ENCODE measurements around the gene OTC.

The OTC gene

DNA sequence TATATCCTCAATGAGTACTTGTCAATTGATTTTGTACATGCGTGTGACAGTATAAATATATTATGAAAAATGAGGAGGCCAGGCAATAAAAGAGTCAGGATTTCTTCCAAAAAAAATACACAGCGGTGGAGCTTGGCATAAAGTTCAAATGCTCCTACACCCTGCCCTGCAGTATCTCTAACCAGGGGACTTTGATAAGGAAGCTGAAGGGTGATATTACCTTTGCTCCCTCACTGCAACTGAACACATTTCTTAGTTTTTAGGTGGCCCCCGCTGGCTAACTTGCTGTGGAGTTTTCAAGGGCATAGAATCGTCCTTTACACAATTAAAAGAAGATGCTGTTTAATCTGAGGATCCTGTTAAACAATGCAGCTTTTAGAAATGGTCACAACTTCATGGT lies at the start of gene OTC:
TSS of gene OTC (plus strand) at position 243 of the 400 bp plus-strand sequence. CDS start at position 336, 93 bp downstream.
- DNase-seq (ENCODE audit: low read depth in 2 of 3, low spot score in 2 of 3) = no peak

DNA sequence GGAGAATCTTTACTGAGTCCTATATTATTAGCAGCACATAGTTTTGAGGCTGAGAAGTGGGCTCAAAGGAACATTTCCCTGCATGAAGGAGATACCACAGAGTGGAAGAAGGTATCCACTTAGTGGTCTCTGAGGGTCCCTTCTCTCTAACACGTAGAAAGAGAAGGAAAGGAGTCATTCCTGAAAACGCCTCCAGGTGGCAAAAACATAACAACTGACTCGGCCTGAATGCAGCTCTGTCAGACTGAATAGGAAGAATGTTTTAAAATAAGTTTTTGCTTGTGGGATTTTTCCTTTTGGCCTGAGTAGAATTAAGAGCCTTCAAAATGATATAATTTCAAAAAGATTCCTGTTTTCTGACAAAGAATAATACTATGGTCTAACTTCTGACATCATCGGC lies 48.4 kb upstream of the OTC start:
- no peak for DNase-seq (ENCODE audit: low read depth in 2 of 3, low spot score in 2 of 3)

DNA sequence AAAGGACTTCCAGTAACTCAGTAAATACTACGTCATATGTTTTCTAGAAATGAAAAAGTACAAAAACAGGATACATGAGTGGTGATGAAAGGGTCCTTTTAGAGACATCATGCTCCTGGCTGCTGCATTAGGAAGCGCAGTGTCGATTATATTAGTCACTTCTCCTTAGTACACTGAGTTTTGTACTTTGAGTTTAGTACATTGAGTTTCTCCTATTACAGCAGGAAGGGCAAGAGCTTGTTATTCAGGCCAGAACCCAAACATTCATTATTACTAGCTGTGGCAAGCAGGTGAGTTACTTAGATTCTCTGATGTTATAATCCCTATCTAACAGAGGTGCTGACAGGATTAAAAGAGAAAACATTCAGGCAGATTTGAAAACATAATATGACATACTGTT lies 46.4 kb upstream of the OTC start:
- DNase-seq (ENCODE audit: low read depth in 2 of 3, low spot score in 2 of 3) = no peak

DNA sequence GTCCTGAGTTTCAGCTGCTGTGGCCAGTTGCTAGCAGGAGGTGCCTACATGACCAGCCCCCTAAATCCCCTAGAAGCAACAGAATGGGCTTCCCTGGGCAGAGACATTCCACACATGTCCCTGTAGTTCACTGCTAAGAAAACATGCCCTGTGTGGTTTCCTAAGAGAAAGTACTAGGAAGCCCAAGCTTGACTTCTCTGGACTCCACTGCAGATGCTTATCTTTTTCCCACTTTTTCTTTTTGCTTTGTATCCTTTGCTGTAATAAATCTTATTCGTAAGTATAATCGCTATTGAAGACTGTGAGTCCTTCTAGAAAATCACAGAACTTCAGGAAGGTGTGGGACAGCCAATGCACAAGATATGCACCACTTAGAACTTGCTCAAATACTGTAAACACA lies 40.7 kb upstream of the OTC start:
- DNase-seq (ENCODE audit: low read depth in 2 of 3, low spot score in 2 of 3) = no peak

DNA sequence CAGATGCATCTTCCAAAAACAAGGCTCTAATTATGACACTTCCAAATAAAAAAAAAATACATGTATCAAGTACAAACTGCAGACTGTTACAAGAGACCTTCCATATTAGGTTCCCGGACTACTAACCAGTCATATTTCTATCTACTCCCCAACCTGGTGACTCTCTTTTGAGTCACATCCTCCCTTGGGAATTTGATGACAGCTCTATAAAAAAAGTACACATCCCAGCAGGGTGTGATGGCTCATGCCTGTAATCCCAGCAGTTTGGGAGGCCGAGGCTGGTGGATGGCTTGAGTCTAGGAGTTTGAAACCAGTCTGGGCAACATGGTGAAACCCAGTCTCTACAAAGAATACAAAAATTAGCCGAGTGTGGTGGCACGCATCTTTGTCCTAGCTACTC lies 40.0 kb upstream of the OTC start:
- DNase-seq (ENCODE audit: low read depth in 2 of 3, low spot score in 2 of 3) = no peak

DNA sequence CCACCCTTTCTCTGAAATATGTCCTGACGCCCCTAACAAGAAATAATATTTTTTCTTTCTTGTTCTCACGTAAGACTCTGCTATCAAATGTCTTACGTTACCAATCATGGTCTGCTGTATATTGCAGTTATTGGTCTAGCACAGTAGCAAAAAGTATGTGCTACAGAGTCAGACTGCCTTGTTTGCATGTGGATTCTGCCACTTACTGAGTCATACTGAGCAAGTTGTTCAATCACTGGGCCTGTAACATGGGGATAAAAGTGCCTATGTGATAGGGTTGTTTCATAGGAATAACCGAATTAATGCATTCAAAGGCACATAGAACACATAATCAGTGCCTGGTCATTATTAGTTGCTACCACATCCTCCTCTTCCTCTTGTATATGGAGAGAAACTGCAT lies 39.2 kb upstream of the OTC start:
- no peak for DNase-seq (ENCODE audit: low read depth in 2 of 3, low spot score in 2 of 3)

DNA sequence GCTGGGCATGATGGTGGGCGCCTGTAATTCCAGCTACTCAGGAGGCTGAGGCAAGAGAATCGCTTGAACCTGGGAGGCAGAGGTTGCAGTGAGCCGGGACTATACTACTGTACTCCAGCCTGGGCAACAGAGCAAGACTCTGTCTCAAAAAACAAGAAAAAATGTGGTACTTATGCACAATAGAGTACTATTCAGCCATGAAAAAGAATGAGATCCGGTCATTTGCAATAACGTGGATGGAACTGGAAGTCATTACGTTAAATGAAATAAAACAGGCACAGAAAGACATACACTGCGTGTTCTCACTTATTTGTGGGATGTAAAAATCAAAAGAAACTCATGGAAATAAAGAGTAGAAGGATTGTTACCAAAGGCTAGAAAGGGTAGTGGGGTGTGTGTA lies 37.2 kb upstream of the OTC start:
- no peak for DNase-seq (ENCODE audit: low read depth in 2 of 3, low spot score in 2 of 3)

DNA sequence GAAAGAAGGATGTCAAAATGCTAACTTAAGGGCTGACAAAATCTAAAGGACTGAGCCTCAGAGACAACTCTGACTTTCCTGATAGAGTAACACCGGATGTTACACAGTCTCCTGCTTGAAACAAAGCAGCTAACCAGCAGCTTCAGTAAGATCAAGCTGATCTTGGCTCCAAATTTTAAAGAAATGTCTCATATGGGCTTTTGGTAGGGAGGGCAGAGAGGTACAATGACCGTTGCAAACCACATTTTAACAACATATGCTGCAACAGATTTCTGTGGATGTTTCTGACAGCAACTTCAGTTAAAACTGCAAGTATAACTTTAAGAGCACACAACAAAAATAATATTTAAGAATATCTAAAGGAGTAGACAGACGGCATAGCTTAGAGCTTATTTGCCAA lies 34.2 kb upstream of the OTC start:
- no peak for DNase-seq (ENCODE audit: low read depth in 2 of 3, low spot score in 2 of 3)

DNA sequence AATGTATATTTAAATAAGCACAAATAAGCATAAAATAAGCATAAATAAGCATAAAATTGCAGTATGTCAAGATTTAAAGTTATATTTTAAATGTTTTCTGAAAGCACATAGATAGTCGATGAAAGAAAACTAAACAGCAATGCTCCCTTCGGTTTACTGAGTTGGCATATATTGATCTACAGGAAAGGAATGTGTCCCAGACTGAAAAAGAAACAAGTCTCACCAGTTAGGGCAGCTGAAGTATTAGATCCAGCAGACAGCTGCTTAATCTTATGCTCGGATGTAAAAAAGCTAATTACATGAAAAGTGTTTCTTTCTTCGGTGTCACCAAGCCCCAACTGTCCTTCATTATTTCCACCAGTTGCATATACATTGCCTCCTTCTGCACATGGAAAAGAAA lies 33.8 kb upstream of the OTC start:
- no peak for DNase-seq (ENCODE audit: low read depth in 2 of 3, low spot score in 2 of 3)

DNA sequence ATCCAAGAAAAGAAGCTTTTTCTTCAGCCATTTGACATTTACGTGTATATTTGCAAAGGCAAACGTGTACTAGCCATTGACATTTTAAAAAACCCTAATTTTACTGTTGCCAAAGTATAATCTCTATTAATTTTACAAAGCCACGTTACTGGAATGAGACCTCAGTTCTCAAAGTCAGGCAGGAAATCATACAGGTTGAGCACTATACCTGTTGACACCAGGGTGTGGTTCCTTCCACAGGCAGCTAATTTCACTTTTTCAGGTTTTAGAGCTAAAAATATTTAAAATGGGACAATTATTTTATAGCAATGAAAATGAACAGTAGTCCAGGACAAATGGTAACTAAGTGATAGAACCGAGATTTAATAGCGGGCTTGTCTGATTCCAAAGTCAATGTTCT lies 31.6 kb upstream of the OTC start:
- no peak for DNase-seq (ENCODE audit: low read depth in 2 of 3, low spot score in 2 of 3)

DNA sequence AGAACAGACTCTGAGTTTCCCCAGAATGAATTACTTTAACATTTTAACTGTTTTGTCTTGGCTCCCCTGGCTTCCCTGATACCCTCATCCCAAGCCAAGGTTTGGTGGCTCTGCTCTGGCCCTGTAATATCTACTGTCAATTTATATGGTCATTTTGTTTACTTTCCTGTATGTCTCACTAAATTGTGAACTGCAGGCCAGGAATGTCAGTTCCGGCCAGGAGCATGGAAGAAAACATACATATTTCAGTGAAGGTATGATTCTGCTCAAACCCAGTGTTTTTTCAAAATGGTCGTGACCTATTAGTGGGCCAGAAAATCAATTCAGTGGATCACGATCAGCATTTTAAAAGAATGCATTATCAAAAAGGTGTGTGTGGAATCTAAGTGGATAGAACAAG lies 26.3 kb upstream of the OTC start:
- no peak for DNase-seq (ENCODE audit: low read depth in 2 of 3, low spot score in 2 of 3)

DNA sequence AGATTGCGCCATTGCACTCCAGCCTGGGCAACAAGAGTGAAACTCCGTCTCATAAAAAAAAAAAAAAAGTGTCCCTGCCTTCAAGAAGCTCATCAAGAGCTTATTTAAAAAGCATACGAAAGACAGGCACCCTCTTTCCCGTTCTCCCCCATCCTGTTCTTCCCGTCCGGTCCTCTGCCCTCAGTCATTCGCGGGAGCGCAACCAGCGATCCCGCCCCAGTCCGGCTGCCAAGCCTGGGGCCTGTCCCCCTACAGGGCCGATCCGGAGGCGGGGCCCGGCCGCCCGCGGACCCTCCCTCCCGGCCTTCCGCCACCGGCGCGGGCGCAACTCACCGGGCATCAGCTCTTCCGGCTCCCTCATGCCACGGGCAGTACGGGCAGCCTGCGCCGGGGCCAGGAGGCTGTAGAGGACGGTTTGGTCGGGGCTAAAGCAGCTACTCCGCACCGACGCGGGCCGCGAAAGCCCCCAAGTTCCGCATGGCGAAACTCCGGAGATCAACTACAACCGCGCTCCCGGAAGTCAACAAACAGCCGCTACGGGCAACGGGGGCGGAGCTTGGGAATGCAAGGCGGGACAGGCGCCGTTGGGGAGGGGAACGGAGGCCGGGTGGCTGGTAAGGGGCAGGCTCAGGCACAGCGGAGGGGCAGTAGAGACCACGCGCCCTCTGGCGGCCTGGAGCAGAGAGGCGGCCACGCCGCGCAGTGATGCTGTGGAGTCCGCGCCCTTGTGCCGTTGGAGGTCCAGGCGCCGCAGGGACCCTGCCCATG lies 25.2 kb upstream of the OTC start, which contains the start of gene RPGR:
TSS of gene RPGR (minus strand) at position 503 of the 768 bp plus-strand sequence. CDS start at position 361, 142 bp downstream.
- DNase-seq (ENCODE audit: low read depth in 2 of 3, low spot score in 2 of 3) = peak; percentile 54 to 75 (median 68)

DNA sequence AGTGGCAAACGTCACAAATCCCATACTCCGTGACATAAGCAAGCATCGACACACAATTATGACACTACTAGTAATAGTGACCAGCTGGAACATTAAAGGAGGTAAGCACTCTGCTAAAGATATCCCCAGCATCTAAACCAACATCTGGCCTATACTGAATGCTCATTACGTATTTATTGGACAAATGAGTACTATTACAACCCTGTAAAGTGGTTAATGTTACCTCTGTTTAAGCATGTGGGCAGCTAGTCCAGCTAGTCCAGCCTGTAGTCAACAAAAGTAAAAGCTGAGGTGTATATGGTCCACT lies 24.7 kb upstream of the OTC start:
- no peak for DNase-seq (ENCODE audit: low read depth in 2 of 3, low spot score in 2 of 3)

DNA sequence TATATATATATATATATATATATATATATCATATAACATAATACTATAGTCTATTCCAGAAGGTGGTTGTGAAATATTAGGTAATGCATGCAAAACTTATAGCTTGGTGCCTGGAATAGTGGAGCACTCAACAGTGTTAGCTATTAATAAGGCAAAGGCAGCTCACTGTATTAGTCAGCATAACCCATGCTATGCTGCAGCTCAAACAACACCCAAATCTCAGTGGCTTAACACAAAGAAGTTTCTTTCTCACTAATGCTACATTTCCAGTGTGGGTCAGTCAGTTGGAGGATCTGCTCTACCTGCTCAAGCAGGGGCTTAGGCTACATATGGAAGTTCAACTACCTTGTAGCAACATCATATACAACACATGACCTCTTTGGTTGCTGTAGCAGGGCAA lies 19.9 kb upstream of the OTC start:
- no peak for DNase-seq (ENCODE audit: low read depth in 2 of 3, low spot score in 2 of 3)

DNA sequence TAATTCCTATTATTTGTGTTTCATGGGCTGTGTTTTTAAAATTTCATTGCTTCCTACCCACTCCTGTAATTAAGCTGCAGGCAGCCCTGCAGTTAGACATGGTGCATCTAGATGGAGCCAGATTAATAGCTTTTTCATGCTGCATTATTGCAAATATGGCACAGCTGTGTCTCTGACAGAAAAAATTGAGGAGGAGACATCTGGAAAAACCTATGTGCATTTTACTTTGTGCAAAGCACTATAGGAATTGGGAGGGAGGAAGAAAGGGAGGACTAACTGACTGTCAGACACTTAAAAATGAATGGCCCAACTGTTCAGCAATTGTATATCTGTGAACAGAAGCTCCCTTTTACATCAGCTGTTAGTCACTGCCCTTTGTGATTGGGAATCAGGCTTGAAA lies 17.0 kb upstream of the OTC start:
- DNase-seq (ENCODE audit: low read depth in 2 of 3, low spot score in 2 of 3) = no peak

DNA sequence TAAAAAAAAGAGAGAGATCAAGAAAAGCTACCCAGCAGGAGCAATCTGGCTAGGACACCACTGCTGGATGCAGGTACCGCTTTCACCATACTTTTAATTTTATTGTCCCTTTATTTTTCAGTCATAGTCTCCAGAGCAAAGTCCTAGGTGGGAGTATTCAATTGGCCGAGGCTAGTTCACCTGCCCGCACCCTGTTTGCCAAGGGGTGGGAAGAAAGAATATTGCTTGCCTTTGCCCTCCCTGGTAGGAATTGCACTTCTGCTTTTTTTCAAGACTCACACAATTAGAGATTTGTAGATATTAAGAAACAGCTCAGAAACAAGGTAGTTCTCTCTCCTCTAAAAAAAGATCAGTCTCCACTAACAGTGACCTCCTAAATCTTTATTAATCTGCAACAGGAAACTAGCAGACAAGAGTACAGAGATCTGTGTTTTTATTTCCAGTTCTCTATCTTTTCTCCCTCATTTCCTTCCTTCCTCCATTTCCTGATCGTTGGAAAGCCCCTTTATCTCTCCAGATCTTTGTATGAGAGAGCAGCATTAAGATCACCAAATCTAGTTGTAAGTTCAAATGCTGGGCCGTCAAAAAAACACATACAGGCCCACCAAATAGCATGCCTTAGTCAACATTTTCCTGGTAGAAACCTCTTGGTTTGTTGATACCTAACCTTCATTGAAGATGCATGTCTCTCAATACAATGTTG lies 15.7 kb upstream of the OTC start:
- DNase-seq (ENCODE audit: low read depth in 2 of 3, low spot score in 2 of 3) = no peak

DNA sequence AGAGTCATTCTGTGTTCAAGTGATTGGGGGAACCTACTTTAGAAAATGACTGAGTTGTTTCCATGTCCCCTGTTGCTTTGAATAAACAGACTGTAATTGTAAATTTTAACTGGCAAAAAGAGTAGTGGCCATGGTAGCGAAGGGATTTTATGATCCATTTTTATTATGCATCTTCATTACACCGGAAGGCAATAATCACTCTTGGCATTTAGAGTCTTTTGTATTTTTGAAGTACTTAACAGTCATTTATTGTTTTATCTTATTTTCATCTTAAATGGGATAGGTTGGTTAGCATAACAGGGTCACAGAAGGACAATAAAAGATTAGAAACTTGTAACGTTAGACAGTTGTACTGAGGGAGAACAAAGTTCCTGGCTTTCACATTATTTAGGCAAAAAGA lies 11.0 kb upstream of the OTC start:
- DNase-seq (ENCODE audit: low read depth in 2 of 3, low spot score in 2 of 3) = no peak

DNA sequence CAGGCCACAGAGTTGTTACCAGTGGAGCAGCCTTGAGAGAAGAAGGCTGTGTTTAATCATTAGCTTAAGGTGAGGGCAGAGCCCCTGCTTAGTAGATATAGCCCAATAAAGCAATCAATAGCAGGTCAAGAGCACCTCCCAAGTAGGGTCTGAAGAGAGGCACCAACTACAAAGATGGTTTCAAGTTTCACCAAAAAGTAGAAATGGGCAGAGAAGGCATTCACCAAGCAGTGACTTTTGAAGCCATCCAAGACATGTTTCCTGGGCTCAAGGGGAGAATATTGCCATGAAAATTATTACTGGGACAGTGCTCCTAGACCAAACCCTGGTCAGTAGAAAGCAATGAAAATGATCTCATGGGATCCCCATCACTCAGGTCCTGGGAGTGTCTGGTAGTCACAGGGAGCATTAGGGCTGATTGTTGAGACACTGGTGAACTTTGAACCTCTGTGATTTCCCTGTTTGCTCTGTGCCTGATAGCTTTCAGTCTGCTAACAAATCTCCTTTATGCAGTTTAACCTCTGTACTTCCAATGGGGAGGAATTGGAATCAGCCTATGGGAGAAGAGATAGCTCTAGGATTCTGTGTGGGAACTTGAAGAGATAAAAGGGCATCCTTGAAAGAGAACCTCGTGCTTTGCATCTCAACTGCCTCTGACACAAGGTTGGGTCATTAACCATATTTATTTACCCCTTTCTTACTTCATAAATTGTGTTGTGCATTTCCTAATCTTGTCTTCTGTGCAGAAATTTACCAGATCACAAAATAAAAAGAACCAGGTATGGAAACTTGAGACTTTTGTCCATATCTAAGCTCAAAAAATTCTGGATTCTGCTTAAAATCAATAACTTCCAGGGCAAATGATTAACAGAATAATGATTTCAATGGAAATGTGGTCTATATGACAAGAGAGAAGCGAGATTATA lies 9.3 kb upstream of the OTC start:
- DNase-seq (ENCODE audit: low read depth in 2 of 3, low spot score in 2 of 3) = no peak

DNA sequence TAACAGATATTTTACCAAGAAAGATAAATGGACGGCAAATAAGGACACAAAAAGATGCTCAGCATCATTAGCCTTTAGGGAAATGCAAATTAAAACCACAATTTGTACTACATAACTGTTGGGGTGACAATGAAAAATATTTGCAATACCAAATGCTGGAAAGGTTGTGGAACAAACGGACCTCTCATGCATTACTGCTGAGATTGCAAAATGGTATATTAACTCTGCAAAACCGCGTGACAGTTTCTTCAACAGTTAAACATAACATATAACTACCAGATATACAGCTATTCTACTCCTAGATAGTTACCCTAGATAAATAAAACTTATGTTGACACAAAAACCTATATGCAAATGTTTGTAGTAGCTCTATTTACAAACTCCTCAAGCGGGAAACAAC lies 6.3 kb upstream of the OTC start:
- no peak for DNase-seq (ENCODE audit: low read depth in 2 of 3, low spot score in 2 of 3)

DNA sequence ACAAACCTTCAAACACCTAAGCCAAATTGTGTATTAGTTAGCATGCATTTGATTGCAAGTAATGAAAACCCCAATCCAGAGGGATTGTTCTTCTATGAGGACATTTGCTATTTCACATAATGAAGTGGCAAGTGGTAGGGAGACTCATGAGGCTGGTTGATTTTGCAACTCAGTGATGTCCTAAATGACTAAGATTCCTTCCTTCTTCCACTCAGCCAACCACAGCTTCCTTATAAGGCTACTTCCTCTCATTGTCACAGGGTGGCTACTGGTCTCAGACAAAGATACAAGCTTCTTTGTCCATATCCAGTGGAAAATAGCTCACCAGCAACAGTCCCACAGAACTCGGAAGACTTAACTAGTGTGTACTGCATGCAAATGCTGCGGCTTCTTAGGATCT lies 5.3 kb upstream of the OTC start:
- no peak for DNase-seq (ENCODE audit: low read depth in 2 of 3, low spot score in 2 of 3)

DNA sequence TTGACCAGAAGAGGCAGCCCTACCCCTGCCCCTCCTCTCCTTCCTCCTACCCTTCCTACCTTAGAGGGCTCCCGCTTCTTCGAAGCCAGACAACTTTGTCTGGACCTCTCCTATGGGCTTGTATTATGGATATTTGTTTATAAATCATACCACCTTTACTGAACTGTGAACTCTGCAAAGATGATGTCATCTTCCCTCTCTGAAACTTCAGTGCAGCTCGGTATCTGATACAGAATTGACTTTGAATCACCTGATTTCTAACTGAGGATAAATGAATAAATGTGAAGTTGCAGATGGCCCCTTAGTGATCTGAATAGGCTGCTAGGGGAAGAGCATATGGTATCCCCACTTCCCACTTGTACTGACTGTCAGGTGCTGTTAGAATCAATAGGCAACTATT lies 1.1 kb upstream of the OTC start:
- no peak for DNase-seq (ENCODE audit: low read depth in 2 of 3, low spot score in 2 of 3)

DNA sequence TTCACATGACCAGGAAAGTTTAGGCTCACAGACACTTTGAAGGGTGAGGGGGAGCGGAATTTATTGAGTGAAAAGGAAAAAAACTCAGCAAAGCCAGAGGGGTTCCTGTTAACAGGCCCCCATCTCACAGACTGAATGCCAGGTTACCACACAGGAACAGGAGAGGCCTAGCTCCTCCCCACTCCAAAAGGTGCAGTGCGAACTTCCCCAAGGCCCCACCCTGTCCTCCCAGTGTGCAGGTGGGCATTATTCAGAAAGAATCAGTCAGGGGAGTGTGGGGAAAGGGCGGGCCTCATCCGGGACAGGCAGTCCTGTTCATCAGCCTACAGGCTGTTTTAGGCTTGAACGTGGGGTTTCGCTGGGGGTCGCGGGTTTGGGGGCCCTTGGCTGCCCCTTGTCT lies 4.0 kb downstream of the OTC start:
- DNase-seq (ENCODE audit: low read depth in 2 of 3, low spot score in 2 of 3) = no peak
